Ishikawa (cell line): Measurements from ENCODE around the gene GAS6.

Experiments used
- CEBPB ChIP-seq: IDR thresholded peaks from 2 replicates; pipeline ENCODE4 v1.6.1; 2012
- CREB1 ChIP-seq: IDR thresholded peaks from 2 replicates; pipeline ENCODE4 v1.6.1; 2012; ENCODE audit warnings: low read depth
- EGR1 ChIP-seq: IDR thresholded peaks from 2 replicates; pipeline ENCODE4 v1.6.1; 2012
- EP300 ChIP-seq: IDR thresholded peaks from 2 replicates; pipeline ENCODE4 v1.6.1; 2012; ENCODE audit warnings: borderline replicate concordance
- FOXM1 ChIP-seq: IDR thresholded peaks from 2 replicates; pipeline ENCODE4 v1.6.1; 2012; ENCODE audit warnings: low read depth, borderline replicate concordance
- NFIC ChIP-seq: IDR thresholded peaks from 2 replicates; pipeline ENCODE4 v1.6.1; 2012
- RAD21 ChIP-seq: IDR thresholded peaks from 2 replicates; pipeline ENCODE4 v1.6.1; 2012; ENCODE audit warnings: low read depth
- TAF1 ChIP-seq: IDR thresholded peaks from 2 replicates; pipeline ENCODE4 v1.6.1; 2012; ENCODE audit warnings: low read depth, mild to moderate bottlenecking
- TCF12 ChIP-seq: IDR thresholded peaks from 2 replicates; pipeline ENCODE4 v1.6.1; 2012; ENCODE audit warnings: low read depth
- TEAD4 ChIP-seq: IDR thresholded peaks from 2 replicates; pipeline ENCODE4 v1.6.1; 2012
- USF1 ChIP-seq: IDR thresholded peaks from 2 replicates; pipeline ENCODE4 v1.6.1; 2012
- YY1 ChIP-seq: IDR thresholded peaks from 2 replicates; pipeline ENCODE4 v1.6.1; 2012; ENCODE audit warnings: low read depth
- ZBTB7A ChIP-seq: IDR thresholded peaks from 2 replicates; pipeline ENCODE4 v1.6.1; 2012; ENCODE audit warnings: low read depth
- TF ChIP-seq, protein P1 (sequence below): IDR thresholded peaks from 2 replicates; pipeline ENCODE4 v1.6.1; 2012; ENCODE audit warnings: low read depth, mild to moderate bottlenecking
- TF ChIP-seq, protein P2 (sequence below): IDR thresholded peaks from 2 replicates; pipeline ENCODE4 v1.6.1; 2012

The GAS6 gene

GRCh38 chr13:113880651-113881611 is 17.1 kb upstream of the GAS6 start:
- TF ChIP-seq YY1 (no peak), EGR1 (no peak), TCF12 (no peak), TAF1 (no peak), USF1 (no peak), EP300 (no peak), TEAD4 (no peak), ZBTB7A (no peak), RAD21 (no peak), CEBPB (no peak), FOXM1 (no peak), CREB1 (no peak), NFIC (no peak)
- TF ChIP-seq, protein P1, sequence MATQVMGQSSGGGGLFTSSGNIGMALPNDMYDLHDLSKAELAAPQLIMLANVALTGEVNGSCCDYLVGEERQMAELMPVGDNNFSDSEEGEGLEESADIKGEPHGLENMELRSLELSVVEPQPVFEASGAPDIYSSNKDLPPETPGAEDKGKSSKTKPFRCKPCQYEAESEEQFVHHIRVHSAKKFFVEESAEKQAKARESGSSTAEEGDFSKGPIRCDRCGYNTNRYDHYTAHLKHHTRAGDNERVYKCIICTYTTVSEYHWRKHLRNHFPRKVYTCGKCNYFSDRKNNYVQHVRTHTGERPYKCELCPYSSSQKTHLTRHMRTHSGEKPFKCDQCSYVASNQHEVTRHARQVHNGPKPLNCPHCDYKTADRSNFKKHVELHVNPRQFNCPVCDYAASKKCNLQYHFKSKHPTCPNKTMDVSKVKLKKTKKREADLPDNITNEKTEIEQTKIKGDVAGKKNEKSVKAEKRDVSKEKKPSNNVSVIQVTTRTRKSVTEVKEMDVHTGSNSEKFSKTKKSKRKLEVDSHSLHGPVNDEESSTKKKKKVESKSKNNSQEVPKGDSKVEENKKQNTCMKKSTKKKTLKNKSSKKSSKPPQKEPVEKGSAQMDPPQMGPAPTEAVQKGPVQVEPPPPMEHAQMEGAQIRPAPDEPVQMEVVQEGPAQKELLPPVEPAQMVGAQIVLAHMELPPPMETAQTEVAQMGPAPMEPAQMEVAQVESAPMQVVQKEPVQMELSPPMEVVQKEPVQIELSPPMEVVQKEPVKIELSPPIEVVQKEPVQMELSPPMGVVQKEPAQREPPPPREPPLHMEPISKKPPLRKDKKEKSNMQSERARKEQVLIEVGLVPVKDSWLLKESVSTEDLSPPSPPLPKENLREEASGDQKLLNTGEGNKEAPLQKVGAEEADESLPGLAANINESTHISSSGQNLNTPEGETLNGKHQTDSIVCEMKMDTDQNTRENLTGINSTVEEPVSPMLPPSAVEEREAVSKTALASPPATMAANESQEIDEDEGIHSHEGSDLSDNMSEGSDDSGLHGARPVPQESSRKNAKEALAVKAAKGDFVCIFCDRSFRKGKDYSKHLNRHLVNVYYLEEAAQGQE = no peak
- TF ChIP-seq, protein P2, sequence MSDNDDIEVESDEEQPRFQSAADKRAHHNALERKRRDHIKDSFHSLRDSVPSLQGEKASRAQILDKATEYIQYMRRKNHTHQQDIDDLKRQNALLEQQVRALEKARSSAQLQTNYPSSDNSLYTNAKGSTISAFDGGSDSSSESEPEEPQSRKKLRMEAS = no peak

DNA sequence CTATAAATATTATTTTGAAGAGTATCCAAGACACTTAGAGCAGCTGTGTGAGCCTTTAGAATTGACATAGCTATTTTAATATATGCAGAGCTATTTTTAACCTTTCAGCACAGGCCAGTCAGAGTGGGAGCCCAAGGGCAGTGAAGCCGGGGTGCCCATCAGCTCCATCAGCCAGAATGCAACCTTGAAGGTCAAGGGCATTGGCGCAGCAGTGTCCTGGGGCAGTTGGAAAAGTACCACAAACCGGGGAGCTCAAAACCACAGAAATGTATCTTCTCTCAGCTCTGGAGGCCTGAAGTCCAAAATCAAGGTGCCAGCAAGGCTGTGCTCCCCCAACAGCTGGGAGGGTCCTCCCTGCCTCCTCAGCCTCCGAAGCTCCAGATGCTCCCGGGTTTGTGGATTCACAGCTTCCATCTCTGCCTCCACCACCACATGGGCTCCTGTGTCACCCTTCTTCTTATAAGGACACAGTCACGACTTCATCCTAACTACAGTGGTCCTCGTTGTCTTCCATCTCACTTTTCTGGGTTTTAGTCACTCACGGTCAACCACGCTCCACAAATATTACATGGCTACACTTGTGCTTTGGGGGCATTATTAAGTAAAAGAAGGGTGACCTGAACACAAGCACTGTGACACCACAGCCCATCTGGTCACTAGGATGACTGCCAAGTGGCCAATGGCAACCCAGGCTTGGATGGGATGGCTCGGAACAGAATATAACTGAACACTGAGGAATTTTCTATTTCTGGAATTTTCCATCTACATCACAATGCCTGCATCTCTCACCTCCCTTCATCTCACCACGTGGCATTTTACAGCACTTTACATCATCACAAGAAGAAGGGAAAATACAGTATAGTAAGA is 15.9 kb upstream of the GAS6 start:
- TF ChIP-seq USF1 (no peak), YY1 (no peak), TAF1 (no peak), CEBPB (no peak), EP300 (no peak), TEAD4 (no peak), FOXM1 (no peak), TCF12 (no peak), CREB1 (no peak)
- TF ChIP-seq, protein P2 = no peak

DNA sequence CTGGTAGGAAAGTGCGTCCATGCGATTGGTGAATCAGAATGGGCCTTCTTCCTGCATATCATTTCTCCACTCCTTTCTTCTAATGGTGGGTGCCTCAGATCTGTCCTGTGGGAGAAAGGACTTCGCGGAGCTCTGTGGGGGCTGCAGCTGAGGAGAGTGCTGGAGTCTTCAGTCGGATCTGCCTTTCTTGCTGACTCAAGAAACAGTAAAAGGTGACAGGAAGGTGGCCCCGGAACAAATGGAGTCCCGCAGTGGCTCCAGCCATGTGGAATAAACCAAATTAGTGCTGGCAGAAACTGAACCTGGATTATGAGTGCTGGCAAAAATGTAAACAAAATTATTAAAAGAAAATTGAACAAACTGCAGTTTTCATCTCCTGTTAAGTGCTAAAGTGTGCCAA is 15.1 kb upstream of the GAS6 start:
- TF ChIP-seq, protein P2 = no peak
- no peak for TF ChIP-seq ZBTB7A
- TF ChIP-seq FOXM1 = no peak
- TF ChIP-seq CEBPB = no peak
- no peak for TF ChIP-seq TEAD4
- no peak for TF ChIP-seq CREB1
- TF ChIP-seq RAD21 = no peak
- no peak for TF ChIP-seq TCF12
- no peak for TF ChIP-seq YY1
- TF ChIP-seq, protein P1 = no peak
- no peak for TF ChIP-seq TAF1
- TF ChIP-seq NFIC = no peak
- no peak for TF ChIP-seq EP300
- TF ChIP-seq EGR1 = no peak
- TF ChIP-seq USF1 = no peak
